GM21381 (cell line): ENCODE measurements around the gene JAG2.
"Not testable (repeated sequence)": the region's sequence is repeated elsewhere in the genome, so short reads cannot be mapped to it uniquely, and the experiment has no call there.

ENCODE experiments used
- ATAC-seq: cut with Tn5 transposase; IDR thresholded peaks from one replicate; pipeline ENCODE4 v1.9.1; 2021; ENCODE audit warnings: mild to moderate bottlenecking, moderate library complexity; ENCODE audit not compliant: unreplicated experiment

The JAG2 gene

GRCh38 chr14:105123981-105124765, 44.4 kb downstream of the JAG2 start:
- no peak for ATAC-seq

- ATAC-seq = no peak
Observed at GRCh38 chr14:105123064-105123665, 45.4 kb downstream of the JAG2 start.

GRCh38 chr14:105120056-105120455, 48.5 kb downstream of the JAG2 start:
- ATAC-seq = no peak

GRCh38 chr14:105119408-105120025, 49.1 kb downstream of the JAG2 start:
- no peak for ATAC-seq

- no peak for ATAC-seq
Observed at GRCh38 chr14:105118646-105119407, 49.7 kb downstream of the JAG2 start.

- no peak for ATAC-seq
Observed at GRCh38 chr14:105117710-105118385, 50.7 kb downstream of the JAG2 start.

- no peak for ATAC-seq
Observed at GRCh38 chr14:105117257-105117646, 51.3 kb downstream of the JAG2 start.

- no peak for ATAC-seq
Observed at GRCh38 chr14:105116451-105117256, 51.9 kb downstream of the JAG2 start.

GRCh38 chr14:105109243-105109642, 59.3 kb downstream of the JAG2 start:
- ATAC-seq = not testable (repeated sequence)

- no peak for ATAC-seq
Observed at GRCh38 chr14:105108516-105108864, 60.1 kb downstream of the JAG2 start.

- ATAC-seq = no peak
Observed at GRCh38 chr14:105107781-105108515, 60.6 kb downstream of the JAG2 start.

- no peak for ATAC-seq
Observed at GRCh38 chr14:105107351-105107750, 61.2 kb downstream of the JAG2 start.

GRCh38 chr14:105105158-105105557, 63.4 kb downstream of the JAG2 start:
- no peak for ATAC-seq

GRCh38 chr14:105102893-105103292, 65.7 kb downstream of the JAG2 start:
- no peak for ATAC-seq

- ATAC-seq = no peak
Observed at GRCh38 chr14:105102361-105102870, 66.2 kb downstream of the JAG2 start.

GRCh38 chr14:105100910-105101309, 67.7 kb downstream of the JAG2 start:
- ATAC-seq = no peak

- no peak for ATAC-seq
Observed at GRCh38 chr14:105099778-105100177, 68.8 kb downstream of the JAG2 start.

- no peak for ATAC-seq
Observed at GRCh38 chr14:105098316-105098715, 70.3 kb downstream of the JAG2 start.

GRCh38 chr14:105097794-105098127, 70.8 kb downstream of the JAG2 start:
- ATAC-seq = no peak
